ENCODE measurements around the gene PRR33.

PRR33 gene

DNA sequence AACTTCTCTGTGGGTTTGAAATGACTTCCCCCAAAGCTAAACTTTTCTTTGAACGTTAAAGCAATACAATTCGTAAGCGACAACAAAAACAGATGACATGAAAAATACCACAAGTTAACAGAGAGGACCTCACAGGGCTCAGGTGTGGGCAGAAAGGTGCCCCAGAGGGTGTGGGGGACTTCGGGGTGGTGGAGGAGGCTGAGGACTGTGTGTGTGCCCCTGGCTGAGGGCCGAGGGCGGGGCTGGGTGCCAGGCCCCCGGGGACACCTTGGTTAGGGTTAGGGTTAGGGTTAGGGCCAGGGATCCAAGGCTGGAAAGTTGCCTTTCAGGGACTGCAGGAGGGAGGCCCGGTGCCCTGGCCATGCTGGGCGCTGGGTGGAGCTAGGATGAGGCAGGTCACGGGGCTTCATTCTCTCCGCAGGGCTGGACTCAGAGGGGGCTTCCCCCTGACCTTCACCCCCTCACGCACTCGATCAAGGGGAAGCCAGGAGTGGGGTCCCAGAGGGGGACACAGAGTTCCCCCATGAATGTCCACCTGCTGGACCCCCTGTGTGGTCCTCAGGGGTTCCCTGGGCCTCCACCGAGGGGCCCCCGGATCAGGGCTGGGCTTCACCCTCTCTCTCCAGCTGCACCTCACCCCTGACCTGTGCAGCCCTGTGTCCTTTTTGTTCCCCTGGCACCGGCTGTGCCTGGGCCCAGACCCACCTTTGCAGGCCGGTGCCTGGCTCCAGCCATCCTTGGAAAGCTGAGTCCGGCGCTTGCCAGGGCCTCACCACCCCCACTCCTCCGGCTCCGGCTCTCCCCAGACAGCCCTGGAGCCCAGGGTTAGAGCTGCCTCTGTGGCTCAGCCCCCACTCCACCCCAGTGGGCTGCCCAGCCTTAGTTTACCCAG, 45.9 kb downstream of the PRR33 start:
- DNase-seq, result no peak

DNA sequence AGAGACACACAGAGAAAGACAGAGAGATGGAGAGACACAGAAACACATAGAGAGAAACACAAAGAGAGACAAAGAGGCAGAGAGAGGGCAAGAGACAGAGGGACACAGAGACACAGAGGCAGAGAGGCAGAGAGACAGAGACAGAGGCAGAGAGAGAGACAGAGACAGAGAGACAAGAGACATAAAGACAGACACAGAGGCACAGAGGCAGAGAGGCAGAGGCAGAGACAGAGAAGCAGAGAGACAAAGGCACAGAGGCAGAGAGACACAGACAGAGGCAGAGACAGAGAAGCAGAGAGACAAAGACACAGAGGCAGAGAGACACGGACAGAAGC, 46.6 kb downstream of the PRR33 start:
- DNase-seq, result no peak

DNA sequence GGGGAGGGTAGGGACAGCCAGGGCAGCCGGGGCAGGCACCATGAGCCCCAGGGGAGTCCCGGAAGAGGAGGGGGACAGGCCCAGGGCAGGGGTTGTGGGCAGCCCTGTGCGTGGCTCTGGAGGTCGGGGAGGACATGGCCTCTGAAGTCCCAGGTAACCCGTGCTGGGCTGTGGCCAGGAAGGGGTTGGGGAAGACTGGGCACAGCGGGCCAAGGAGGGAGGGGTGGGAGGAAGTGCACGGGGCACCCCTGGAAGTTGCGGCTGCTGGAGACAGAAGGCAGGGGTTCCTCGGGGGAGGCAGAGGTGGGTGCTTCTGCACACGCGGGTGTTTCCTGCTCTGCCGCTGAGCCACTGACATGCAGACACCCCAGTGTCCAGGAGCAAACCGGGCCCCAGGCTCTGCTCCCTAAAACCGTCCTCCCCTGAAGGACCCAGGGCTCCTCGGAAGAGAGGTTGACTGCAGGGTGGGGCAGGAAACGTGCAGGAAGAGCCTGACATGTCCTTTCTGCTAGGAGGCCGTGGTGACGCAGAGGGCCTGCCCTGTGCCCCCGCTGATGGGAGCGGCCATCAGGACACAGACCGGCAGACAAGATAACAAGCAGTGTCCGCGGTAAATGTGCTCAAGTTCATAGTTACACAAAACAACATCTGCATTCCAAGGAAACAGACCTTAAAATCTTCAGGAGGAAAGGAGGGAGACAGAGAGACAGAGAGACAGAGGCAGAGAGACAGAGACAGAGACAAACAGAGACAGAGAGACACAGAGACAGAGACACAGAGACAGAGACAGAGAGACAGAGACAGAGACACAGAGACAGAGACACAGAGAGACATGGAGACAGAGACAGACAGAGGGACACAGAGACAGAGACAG, 47.2 kb downstream of the PRR33 start:
- DNase-seq, result no peak

DNA sequence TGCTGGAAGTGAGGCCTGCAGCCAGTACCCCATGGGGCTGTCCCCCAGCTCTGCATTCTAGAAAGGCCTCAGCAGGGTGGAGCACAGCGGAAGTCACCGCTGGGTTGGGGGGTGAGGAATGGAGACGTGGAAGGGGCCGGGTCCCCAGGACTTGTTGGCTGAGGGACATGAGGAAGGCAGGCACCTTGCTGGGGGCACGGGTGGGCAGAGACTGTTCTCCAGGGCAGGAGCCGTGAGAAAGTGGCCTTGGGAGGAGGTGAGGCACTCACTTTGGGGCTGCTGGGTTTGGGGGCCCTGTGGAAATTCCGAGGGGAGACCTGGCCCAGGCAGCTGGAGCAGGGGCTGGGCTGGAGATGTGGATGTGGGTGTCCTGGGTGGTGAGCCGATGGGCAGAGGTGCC, 47.9 kb downstream of the PRR33 start:
- no peak for DNase-seq

DNA sequence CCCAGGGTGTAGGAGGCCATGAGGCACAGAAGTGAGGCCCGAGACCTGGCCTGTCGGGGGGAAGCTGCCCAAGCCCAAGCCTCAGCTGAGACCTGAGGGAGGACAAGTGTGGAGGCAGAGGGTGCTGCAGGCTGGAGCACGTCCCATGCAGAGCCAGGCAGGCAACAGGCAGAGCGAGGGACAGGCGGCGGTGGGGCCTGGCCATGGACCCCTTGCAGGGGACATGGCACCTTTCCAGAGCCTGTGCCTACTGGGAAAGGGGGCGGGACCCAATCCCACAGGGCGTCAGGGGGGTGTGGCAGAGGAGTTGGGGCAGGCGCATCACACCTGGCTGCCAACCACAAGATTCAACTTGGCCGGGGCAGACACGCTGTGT, 48.6 kb downstream of the PRR33 start:
- no peak for DNase-seq

DNA sequence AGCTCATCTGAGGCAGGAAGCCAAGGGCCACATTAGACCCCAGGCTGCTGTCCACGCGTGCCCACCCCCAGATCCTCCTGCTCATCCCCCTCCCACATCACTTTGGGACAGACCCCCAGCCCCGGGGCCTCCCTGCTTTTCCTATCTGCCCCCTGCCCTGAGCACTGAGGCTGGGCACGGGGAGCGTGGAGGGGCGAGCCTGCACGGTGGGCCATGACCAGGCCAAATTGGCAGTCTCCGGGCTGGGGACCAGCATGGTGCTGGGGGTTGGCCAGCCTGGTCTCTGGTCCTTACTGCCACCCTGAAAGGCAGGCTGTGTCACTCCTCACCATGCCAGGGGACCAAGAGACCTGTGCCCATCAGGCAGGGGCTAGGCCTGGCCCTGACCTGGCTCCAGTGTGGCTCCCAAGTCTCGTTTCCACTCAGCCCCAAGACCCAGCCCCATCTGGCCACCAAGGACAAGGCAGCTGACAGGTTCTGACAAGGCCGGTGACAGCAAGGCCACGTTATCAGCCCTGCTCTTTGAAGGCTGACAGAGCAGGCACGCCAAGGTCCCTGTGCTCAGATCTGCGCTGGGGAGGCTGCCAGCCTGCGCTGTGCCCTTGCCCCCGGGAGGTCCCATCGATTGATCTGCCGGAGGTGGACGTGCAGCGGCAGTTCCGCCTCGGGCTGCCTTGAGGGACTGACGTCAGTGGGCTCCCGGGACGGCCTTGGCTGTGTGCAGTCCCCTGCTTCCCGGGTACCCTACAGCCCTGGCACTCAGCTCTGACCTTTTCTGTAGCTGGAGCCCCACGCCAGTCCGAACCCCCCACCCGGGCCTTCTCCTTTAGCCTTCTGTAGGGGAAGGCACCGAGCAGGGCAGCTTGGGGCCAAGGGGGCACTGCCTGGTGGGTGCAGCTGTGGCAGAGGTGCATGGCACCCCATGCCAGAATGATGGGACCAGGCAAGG, 49.3 kb downstream of the PRR33 start:
- DNase-seq, result no peak

DNA sequence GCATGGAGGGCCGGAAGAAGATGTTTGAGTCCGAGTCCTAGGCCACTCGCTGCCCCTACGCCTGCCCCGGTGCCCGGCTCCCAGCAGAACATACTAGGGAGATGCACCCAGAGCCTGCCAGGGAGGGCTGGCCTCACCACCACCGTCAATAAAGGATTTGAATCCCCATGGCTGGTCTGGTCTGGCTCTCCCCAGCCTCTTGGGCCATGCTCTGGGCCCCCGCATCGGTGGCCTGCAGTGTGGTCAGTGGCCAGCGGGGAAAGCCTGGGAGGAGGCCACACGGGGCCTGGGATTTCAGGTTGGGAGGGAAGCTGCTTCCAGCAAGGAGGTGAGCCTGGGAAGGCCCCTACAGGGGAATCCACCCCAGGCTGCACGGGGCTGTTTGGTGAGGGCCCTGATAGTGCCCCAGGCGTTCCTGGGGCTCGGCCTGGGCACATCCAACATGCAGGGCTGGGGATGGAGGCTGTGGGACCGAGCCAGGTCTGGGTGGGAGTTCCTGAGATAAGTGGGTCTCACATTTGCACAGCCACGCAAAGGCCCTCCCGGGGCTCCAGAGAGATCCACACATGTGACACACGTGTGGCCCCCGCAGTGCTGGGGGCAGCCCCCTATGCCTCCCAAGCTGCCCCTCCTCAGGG, 50.1 kb downstream of the PRR33 start:
- DNase-seq, result no peak

DNA sequence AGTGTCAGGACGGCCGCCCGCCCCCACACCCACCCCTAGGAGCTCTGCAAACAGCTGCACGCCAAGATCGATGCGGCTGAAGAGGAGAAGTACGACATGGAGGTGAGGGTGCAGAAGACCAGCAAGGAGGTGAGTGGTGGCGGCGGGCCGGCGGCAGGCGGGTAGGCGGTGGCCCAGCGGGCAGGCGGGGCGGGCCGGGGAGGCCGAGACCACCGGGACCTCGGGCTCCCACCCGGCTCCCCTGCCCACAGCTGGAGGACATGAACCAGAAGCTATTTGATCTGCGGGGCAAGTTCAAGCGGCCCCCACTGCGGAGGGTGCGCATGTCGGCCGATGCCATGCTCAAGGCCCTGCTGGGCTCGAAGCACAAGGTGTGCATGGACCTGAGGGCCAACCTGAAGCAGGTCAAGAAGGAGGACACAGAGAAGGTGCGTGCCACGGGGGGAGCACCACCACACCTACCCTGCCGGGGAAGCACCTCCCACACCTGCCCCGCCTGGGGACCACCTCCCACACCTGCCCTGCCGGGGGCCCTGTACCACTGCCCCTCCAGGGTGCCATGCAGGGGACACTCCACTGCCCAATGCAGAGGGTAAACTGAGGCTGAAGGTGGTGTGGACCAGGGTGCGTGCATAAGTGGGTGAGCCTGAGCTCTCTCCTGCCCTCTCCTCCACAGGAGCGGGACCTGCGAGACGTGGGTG, 50.8 kb downstream of the PRR33 start:
- DNase-seq, result no peak

DNA sequence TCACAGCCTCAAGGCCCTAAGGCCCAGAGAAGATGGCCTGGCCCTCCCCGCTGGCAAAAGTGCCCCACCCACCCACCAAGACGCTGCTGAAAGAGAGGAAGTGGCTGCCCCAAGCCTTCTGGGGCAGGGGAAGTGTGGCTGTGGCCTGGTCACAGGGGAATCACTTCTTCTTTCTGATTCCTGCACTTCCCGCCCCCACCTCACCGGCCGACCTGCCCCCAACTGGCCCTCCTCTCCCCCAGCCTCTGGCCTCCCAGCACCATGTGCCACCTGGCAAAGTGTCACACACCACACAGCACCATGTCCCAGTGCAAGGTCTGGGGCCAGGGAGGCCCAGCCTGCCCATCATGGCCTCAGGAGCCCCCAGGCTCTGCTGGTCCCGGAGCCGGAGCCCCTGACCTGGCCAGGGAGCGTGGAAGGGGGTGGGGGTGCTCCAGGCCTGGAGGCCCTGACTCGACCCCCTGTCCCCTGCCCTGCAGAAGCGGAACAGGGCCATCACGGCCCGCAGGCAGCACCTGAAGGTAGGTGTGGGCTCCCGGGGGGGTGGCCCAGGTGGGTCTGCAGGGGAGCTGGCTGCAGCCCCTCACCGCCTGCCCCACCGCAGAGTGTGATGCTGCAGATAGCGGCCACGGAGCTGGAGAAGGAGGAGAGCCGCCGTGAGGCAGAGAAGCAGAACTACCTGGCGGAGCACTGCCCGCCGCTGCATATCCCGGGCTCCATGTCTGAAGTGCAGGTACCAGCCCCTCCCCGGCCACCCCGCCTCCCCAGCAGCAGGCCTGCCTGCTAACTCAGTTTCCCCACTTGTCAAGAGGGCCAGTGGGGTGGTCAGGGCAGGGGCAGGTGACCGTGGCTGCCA, 51.5 kb downstream of the PRR33 start:
- no peak for DNase-seq

DNA sequence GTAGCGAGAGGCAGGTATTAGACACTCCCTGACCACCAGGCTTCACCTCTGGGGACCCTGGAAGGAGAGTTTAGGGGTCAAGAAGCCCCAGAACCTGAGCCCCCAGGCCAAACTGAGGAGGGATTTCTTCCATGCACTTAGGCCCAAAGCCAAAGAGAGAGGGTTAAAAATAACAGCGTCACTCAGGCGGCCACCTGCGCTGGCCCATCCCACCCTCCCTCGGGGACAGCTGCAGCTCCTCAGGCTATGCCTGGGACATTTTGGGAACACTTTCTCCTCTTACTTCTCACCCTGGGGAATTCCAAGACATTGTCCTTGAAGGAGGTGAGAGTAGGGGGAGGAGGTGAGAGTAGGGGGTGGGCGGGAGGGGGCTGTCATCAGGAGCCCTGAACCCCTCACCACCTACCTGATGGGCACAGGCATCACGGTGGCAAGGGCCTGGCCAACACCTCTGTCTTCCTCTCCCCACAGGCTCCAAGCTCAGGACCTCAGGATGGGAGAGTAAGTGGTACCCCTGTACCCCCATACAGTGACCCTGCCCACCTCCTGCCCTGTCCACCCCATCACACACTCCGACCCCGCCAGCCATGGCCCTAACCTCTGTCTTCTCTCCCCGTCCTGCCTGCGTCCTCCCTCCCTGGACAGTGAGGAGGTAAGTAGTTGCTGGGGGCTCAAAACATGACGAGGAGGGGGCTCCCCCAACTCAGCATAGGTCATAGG, 52.3 kb downstream of the PRR33 start:
- no peak for DNase-seq

DNA sequence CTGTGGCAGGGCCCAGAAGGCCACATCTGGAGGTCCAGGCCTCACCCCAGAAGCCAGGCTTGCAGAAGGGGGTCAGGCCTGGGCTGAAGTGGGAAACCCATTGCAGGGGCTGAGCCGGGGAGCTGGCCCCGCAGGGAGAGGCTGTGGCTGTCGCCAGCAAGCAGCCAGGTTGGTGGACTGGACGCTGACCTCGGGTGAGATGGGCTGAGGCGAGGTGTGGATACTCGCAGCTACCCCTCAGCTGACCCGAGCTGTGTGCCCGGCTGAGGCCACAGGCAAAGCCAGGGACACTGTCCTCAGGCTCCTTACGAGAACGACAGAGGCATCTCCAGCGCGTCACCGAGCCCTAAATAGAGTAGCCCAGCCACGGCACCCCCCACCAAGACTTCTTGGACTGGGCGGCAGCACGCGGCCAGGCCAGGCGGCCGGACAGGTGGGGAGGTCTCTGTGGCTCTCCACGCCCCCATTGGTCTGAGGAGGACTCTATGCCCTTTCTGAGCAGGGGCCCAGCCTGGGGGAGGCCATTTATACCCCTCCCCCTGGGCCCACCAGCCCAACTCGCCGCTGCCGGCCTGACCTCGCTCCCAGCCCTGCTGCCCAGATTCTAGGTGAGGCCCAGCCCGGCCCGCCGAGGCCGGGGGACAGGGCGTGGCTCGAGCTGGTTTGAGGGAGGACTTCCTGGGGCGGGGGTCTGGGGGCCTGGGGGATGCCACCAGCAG, 53.1 kb downstream of the PRR33 start, which contains the start of gene TNNI2:
Gene TNNI2 (plus strand): TSS at position 556 of the 719 bp plus-strand sequence. CDS start 716 bp downstream, outside the sequence.
- DNase-seq, result no peak
